GM23338 (cell line): ENCODE results near the gene SLC25A44. TPM values are rescaled to one million over a fixed set of nuclear protein-coding genes. Genes with fewer than 3 reads are reported as not detected.

Experiments
- ATAC-seq: fragments of 200-7000 bp; cut with Tn5 transposase; 3 replicates; pipeline ENCODE4 v1.9.1; 2020
- DNase-seq: peaks from one replicate; pipeline ENCODE4 v3.0.0-alpha.2; 2015; ENCODE audit warnings: low spot score
- H2AFZ ChIP-seq: fragments of 200-600 bp; sonication (generic); 2 replicates; pipeline ENCODE4 v1.8.0; 2016; ENCODE audit warnings: antibody characterized with exemption, mild to moderate bottlenecking, moderate library complexity
- H3F3A ChIP-seq: fragments of 200-600 bp; sonication (generic); replicated peaks from 2 replicates; pipeline ENCODE4 v1.8.0; 2017; ENCODE audit warnings: antibody characterized with exemption, mixed run types, low read depth
- H3K27ac ChIP-seq: fragments of 200-600 bp; sonication (generic); 2 replicates; pipeline ENCODE4 v1.6.1; 2016; ENCODE audit warnings: low read depth
- H3K27me3 ChIP-seq: fragments of 200-600 bp; sonication (generic); 2 replicates; pipeline ENCODE4 v1.8.0; 2016; ENCODE audit warnings: mild to moderate bottlenecking, mixed run types, moderate library complexity; ENCODE audit not compliant: insufficient read depth
- H3K36me3 ChIP-seq: fragments of 200-600 bp; sonication (generic); 2 replicates; pipeline ENCODE4 v1.8.0; 2016; ENCODE audit warnings: mild to moderate bottlenecking; ENCODE audit not compliant: insufficient read depth
- H3K4me1 ChIP-seq: fragments of 200-600 bp; sonication (generic); 2 replicates; pipeline ENCODE4 v1.8.0; 2016; ENCODE audit warnings: mild to moderate bottlenecking, moderate library complexity; ENCODE audit not compliant: insufficient read depth
- H3K4me2 ChIP-seq: fragments of 200-600 bp; sonication (generic); 2 replicates; pipeline ENCODE4 v1.7.1; 2017; ENCODE audit warnings: mixed run types
- H3K4me3 ChIP-seq: fragments of 200-600 bp; sonication (generic); 2 replicates; pipeline ENCODE4 v1.6.1; 2016; ENCODE audit warnings: mixed run types
- H3K79me2 ChIP-seq: fragments of 200-600 bp; sonication (generic); replicated peaks from 2 replicates; pipeline ENCODE4 v1.8.0; 2017; ENCODE audit warnings: mild to moderate bottlenecking; ENCODE audit not compliant: insufficient read depth
- H3K9me2 ChIP-seq: fragments of 200-600 bp; sonication (generic); 2 replicates; pipeline ENCODE4 v1.8.0; 2017; ENCODE audit not compliant: insufficient read depth
- H4K20me1 ChIP-seq: fragments of 200-600 bp; sonication (generic); replicated peaks from 2 replicates; pipeline ENCODE4 v1.8.0; 2017; ENCODE audit warnings: mild to moderate bottlenecking; ENCODE audit not compliant: insufficient read depth
- H3K27ac Mint-ChIP-seq: 2 replicates; pipeline ENCODE4 v1.8.0; 2020; ENCODE audit warnings: inconsistent platforms, mild to moderate bottlenecking, moderate library complexity, mixed read lengths
- H3K27me3 Mint-ChIP-seq: 3 replicates; pipeline ENCODE4 v1.8.0; 2022; ENCODE audit warnings: low read depth, mild to moderate bottlenecking, moderate library complexity, mixed read lengths, inconsistent platforms; ENCODE audit not compliant: insufficient read depth, poor library complexity
- H3K36me3 Mint-ChIP-seq: 3 replicates; pipeline ENCODE4 v1.8.0; 2021; ENCODE audit warnings: low read depth, mild to moderate bottlenecking, inconsistent platforms, moderate library complexity, mixed read lengths
- H3K4me1 Mint-ChIP-seq: 3 replicates; pipeline ENCODE4 v1.8.0; 2020; ENCODE audit warnings: mild to moderate bottlenecking, inconsistent platforms, mixed read lengths
- H3K4me3 Mint-ChIP-seq: 3 replicates; pipeline ENCODE4 v1.8.0; 2021; ENCODE audit warnings: moderate library complexity, mild to moderate bottlenecking, inconsistent platforms, mixed read lengths
- H3K9me3 Mint-ChIP-seq: 3 replicates; pipeline ENCODE4 v1.8.0; 2020; ENCODE audit warnings: moderate library complexity, mild to moderate bottlenecking, inconsistent platforms, mixed read lengths
- CREB1 ChIP-seq: fragments of 250-450 bp; sonication (Bioruptor Pico); IDR thresholded peaks from 2 replicates; pipeline ENCODE4 v1.5.0; 2020; ENCODE audit warnings: low read depth, mild to moderate bottlenecking, moderate library complexity
- EZH2 ChIP-seq: fragments of 200-600 bp; sonication (generic); IDR thresholded peaks from one replicate; pipeline ENCODE4 v1.8.0; 2017; ENCODE audit warnings: antibody characterized with exemption, mild to moderate bottlenecking, low read depth; ENCODE audit not compliant: unreplicated experiment
- POLR2AphosphoS5 ChIP-seq: IDR thresholded peaks from 2 replicates; pipeline ENCODE4 v1.6.1; 2016; ENCODE audit warnings: antibody characterized with exemption, low read depth
- STAT1 ChIP-seq: IDR thresholded peaks from one replicate; pipeline ENCODE4 v1.6.1; 2016; ENCODE audit warnings: antibody characterized with exemption; ENCODE audit not compliant: unreplicated experiment
- ZNF331 ChIP-seq: fragments of 250-450 bp; sonication (Bioruptor Pico); IDR thresholded peaks from 2 replicates; pipeline ENCODE4 v1.5.0; 2020; ENCODE audit warnings: low read depth, mild to moderate bottlenecking, moderate library complexity
- ZNF462 ChIP-seq: fragments of 250-450 bp; sonication (Bioruptor Pico); IDR thresholded peaks from 2 replicates; pipeline ENCODE4 v1.5.0; 2020; ENCODE audit warnings: mild to moderate bottlenecking, moderate library complexity
- polyA plus RNA-seq: library from polyadenylated mRNA; unstranded; fragments of >200 nt; fragmentation: Nextera tagmentation; extraction: Ambion mirVana; gene quantifications from 2 replicates; pipeline ENCODE4 v1.2.1, GENCODE V29; 2016
- total RNA-seq: library from RNA; depleted of rRNA; stranded (reverse); fragments of >200 nt; shearing (Covaris generic); gene quantifications from 2 replicates; pipeline ENCODE4 v1.2.3, GENCODE V29; 2014
- TF ChIP-seq, protein P1 (sequence below), 2 experiments: fragments of 200-600 bp in 1 of 2; sonication (generic) in 1 of 2; conservative IDR thresholded peaks; 2 replicates each; pipeline versions ENCODE4 v1.5.1 to v1.6.1; 2016 to 2017; ENCODE audit warnings: antibody characterized with exemption in 2 of 2, low read depth in 2 of 2, mild to moderate bottlenecking in 2 of 2, moderate library complexity in 1 of 2

SLC25A44 gene
- total and polyA plus RNA-seq, 2 experiments from 2014 or later = 7.0 to 25.1 TPM

DNA sequence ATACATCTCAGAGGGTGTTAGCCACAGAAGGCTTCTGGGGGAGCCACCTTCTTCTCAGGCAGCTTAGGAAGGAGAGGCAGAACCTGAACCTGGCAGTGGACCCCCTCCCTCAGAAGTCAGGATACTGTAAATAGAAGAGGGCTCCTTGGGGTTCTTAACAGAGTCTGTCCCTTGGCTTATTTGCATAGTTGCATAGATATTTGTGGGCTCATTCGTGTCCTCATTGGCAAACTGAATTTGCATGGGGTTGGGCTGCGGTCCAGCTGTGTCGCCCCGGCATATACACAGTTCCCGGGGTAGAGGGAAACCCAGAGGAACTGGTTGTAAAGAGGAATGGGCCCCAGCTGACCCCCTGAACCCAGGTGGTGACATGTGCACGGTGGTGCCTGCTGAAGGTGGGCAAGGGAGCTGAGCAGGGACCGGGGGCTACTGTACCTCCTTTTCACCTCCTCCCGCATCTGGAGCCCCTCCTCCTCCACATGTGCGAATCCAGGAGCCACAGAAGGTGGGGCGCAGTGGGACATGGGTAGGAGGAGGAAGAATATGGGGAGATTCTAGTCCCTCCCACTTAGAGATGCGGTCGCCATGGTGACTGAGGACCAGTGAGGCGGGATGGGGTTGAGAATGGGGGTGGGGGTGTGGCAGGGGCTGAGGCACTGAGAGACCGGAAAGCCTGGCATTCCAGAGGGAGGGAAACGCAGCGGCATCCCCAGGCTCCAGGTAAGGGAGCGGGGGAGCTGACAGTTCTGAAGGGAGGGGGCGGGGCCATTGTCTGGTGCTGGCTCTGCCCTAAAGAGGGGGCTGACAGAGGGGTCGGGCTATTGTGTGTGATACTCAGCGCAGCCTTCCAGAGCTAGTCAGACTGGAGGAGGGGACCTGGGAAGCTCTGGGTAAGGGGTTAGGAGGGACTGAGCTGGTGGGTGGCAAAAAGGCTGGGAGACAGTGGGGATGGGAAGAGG, 44.3 kb upstream of the SLC25A44 start:
- no peaks in the 10 kb centered on the region for H3K9me3 Mint-ChIP-seq
- Histone ChIP-seq H3K4me1 (peaks cover 71% of the 10 kb centered on the region), H4K20me1 (no peaks in the 10 kb centered on the region), H3F3A (peaks cover 4% of the 10 kb centered on the region), H3K36me3 (no peaks in the 10 kb centered on the region), H3K9me2 (no peaks in the 10 kb centered on the region), H3K79me2 (no peaks in the 10 kb centered on the region), H3K27ac (peak overlapping the region; percentile 82), H2AFZ (peak overlapping the region; percentile 69; the same call in 1 of the 2 replicates), H3K4me2 (peak overlapping the region; percentile 82), H3K27me3 (no peaks in the 10 kb centered on the region), H3K4me3 (peak overlapping the region; percentile 50)
- TF ChIP-seq POLR2AphosphoS5 = peak; percentile 51; the same call in 1 of the 2 replicates
- TF ChIP-seq, protein P1, sequence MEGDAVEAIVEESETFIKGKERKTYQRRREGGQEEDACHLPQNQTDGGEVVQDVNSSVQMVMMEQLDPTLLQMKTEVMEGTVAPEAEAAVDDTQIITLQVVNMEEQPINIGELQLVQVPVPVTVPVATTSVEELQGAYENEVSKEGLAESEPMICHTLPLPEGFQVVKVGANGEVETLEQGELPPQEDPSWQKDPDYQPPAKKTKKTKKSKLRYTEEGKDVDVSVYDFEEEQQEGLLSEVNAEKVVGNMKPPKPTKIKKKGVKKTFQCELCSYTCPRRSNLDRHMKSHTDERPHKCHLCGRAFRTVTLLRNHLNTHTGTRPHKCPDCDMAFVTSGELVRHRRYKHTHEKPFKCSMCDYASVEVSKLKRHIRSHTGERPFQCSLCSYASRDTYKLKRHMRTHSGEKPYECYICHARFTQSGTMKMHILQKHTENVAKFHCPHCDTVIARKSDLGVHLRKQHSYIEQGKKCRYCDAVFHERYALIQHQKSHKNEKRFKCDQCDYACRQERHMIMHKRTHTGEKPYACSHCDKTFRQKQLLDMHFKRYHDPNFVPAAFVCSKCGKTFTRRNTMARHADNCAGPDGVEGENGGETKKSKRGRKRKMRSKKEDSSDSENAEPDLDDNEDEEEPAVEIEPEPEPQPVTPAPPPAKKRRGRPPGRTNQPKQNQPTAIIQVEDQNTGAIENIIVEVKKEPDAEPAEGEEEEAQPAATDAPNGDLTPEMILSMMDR (conservative IDR thresholded peaks at IDR 0.05; ENCODE audit: low read depth in 2 of 2) = no peak
- peak; percentile 86 for ATAC-seq
- H3K36me3 Mint-ChIP-seq = no peaks in the 10 kb centered on the region
- no peak overlapping the region for H3K27ac Mint-ChIP-seq
- H3K4me1 Mint-ChIP-seq = peaks cover 79% of the 10 kb centered on the region
- peak overlapping the region; percentile 60 for H3K4me3 Mint-ChIP-seq
- DNase-seq = peak; percentile 99
- H3K27me3 Mint-ChIP-seq = peaks cover 26% of the 10 kb centered on the region

DNA sequence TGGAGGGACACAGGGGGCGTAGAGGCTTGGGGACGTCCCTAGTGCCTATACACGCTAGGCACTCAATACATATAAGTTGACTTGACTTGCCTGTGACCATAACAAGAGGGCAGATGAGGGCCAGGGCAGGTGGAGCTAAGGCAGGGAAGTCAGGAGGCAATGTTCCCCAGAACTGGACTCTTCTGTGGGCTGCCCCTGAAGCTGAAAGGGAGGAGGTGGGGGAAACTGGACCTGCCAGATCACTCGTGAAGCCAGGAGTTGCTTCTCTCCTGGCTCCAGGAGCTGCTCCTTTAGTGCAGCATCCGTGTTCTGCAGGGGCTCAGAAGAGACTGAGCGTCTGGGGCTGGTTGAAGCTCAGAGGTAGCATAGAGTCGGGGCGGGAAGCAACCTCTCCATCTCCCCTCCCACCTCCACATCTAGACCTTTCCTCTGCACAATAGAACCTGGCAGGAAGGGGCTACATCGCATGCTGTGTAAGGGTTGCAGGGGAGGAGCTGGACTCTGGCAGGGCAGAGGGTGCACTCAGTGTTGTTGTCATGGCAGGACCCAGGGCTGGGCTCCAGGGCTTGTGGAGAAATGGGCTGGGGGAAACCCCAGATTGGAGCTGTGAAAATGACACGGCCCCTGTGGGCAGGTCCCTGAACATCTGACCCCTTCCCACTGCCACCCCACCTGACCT, 43.4 kb upstream of the SLC25A44 start:
- Histone ChIP-seq H3F3A (peaks cover 4% of the 10 kb centered on the region), H4K20me1 (no peaks in the 10 kb centered on the region), H3K4me2 (peak overlapping the region; percentile 82), H3K27me3 (no peaks in the 10 kb centered on the region), H3K4me1 (peaks cover 72% of the 10 kb centered on the region), H2AFZ (0 out of 2 replicates have a peak overlapping the region, but pooled peaks have one; percentile 69), H3K4me3 (peak overlapping the region; percentile 50), H3K9me2 (no peaks in the 10 kb centered on the region), H3K79me2 (no peaks in the 10 kb centered on the region), H3K27ac (peak overlapping the region; percentile 63; the same call in 1 of the 2 replicates), H3K36me3 (no peaks in the 10 kb centered on the region)
- Mint-ChIP-seq H3K27ac (no peak overlapping the region), H3K36me3 (no peaks in the 10 kb centered on the region), H3K9me3 (no peaks in the 10 kb centered on the region), H3K4me3 (peak overlapping the region; percentile 60), H3K4me1 (peaks cover 80% of the 10 kb centered on the region), H3K27me3 (peaks cover 22% of the 10 kb centered on the region)
- DNase-seq (peak; percentile 36), ATAC-seq (peak; percentile 1; the same call in 2 of the 3 replicates)
- no peak for TF ChIP-seq STAT1
- no peak for TF ChIP-seq CREB1 (CRISPR knock-in tag)
- TF ChIP-seq POLR2AphosphoS5 = no peak
- no peak for TF ChIP-seq EZH2
- no peak for TF ChIP-seq ZNF462 (CRISPR knock-in tag)
- no peak for TF ChIP-seq ZNF331
